ENCODE results near the gene AIRE. TPM values are rescaled to one million over a fixed set of nuclear protein-coding genes. Genes with fewer than 3 reads are reported as not detected.
"Not testable (repeated sequence)": the region's sequence is repeated elsewhere in the genome, so short reads cannot be mapped to it uniquely, and the experiment has no call there.

AIRE gene
- total RNA-seq, 1 donor from 2014 or later = not detected

DNA sequence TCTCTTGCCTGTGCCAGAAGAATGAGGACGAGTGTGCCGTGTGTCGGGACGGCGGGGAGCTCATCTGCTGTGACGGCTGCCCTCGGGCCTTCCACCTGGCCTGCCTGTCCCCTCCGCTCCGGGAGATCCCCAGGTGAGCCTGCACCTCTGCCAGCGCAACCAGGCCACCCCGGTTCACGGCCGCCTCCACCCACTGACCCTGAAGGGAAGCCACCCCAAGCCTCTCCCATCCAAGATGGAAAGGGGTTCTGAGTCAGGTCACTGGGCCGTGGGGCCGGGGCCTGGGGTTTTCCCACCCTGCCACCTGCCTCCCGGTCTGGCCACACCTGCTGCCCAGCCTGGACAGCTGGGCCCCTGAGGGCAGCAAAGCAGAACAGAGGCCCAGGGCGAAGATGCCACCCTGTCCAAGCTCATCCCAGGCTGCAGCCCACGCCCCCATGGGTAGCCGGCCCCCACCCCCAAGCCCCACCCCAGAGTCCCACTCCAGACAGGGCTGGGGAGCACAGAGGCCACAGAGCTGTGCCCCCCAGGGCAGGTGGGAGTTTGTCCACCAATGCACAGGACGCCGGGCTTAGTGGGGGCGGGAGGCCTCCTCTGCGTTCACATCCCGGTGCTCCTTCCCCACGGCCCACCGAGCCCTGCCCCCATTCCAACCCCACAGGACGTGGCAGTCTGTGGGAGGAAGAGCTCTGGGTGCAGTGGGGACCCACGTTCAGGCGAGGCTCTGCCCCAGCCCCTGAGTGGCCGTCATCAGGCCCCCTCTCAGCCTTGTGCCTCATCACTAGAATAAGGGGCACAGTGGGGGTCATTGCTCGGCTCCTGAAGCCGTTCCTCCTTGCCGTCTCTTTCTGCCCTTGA lies 5.6 kb downstream of the AIRE start:
- DNase-seq (ENCODE audit: extremely low read depth, low read depth, low spot score) = no peak

DNA sequence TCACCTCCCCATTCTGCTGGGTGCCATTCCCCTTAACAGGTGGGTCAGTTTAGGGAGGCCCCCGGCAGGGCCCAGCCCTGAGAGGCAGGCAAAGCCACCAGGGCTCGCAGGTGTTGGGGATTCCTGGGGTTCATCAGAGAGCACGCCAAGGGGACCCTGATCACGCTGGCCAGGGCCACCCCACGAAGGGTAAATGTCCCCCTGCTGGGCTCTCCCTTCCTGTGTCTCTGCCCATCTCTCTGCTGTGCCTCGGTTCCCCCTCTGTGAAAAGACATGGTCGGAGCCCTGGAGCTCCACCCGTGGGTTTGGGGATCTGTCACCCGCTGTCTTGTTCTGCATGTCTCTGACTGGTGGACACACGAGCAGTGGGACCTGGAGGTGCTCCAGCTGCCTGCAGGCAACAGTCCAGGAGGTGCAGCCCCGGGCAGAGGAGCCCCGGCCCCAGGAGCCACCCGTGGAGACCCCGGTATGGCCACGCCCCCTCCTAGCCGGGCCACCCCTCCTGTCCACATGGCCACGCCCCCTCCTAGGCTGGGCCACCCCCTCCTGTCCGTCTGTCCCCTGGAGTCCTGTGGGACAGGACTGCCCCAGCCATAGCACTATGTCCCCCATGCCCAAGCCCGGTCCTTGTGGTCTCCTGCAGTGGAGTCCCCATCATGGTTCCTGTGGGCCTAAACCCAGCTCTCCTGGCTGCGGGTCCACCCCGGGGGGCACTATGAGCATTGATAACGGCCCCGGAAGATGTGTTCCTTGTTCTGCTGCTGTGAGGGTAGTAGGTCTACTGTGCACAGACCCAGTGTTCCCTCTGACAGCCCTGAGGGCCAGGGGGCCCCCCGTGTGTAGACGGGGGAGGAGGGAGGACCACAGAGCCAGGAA lies 6.5 kb downstream of the AIRE start:
- no peak for DNase-seq (ENCODE audit: extremely low read depth, low read depth, low spot score)

DNA sequence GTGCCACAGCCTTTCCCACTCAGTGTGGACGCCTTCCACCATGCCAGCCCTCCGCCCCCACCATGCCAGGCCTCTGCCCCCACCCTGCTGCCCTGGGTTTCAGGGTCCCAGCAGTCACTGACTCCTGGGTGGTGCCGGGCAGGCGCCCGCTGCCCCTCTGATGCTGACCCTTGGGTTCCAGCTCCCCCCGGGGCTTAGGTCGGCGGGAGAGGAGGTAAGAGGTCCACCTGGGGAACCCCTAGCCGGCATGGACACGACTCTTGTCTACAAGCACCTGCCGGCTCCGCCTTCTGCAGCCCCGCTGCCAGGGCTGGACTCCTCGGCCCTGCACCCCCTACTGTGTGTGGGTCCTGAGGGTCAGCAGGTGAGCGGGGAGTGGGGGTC lies 7.1 kb downstream of the AIRE start:
- no peak for DNase-seq (ENCODE audit: extremely low read depth, low read depth, low spot score)

DNA sequence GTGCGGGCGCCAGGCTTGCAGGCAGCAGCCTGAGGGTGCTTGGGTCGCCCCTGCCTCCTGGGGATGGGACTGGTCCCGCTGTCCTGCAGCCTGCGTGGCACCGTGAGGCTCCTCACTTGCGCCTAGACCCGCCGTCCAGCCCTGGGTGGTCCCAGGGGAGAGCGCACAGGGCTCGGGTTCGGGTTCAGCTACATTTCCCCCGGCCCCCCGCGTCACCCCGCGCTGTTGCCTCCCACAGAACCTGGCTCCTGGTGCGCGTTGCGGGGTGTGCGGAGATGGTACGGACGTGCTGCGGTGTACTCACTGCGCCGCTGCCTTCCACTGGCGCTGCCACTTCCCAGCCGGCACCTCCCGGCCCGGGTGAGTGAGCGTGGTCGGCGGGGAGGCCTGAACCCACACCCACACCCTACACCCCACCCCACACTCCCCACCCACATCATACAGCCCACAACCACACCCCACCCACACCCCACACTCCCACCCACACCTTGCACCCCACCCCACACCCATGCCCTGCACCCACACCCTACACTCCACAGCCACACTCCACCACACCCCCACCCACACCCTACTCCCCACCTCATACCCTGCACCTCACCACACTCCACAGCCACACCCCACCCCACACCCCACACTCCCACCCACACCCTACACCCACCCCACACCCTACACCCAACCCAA lies 8.0 kb downstream of the AIRE start:
- DNase-seq (ENCODE audit: extremely low read depth, low read depth, low spot score) = no peak

DNA sequence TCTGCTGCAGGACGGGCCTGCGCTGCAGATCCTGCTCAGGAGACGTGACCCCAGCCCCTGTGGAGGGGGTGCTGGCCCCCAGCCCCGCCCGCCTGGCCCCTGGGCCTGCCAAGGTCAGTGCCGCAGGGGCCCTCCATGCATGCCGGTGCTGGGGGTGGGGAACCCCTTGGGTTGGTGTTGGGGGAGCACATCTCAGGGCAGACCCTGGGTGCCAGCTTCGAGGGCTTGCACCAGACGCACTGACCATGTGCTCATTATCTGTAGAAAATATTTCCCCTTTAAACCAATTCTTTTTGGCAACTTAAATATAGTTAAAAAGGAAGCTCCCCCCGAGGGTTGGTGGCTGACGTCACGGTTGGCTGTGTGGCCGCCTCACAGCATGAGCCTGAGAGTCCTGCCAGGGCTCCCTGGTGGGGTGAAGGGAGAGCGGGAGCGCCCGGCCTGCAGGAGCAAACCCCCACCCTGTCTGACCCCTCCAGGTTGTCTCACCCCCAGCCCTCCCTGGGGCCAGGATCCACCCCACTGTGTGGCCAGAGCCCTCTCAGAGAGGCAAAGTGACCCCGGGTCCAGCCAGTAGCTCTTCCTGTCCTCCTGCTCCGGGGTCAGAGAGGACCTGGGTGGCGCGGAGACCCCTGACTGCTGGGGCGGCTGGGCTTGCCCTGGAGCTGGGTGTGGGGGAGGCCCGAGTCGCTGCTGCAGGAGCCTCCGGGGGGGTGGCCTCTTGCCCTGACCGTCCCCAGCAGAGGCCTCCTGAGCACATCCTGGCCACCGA lies 8.9 kb downstream of the AIRE start:
- DNase-seq (ENCODE audit: extremely low read depth, low read depth, low spot score) = no peak

DNA sequence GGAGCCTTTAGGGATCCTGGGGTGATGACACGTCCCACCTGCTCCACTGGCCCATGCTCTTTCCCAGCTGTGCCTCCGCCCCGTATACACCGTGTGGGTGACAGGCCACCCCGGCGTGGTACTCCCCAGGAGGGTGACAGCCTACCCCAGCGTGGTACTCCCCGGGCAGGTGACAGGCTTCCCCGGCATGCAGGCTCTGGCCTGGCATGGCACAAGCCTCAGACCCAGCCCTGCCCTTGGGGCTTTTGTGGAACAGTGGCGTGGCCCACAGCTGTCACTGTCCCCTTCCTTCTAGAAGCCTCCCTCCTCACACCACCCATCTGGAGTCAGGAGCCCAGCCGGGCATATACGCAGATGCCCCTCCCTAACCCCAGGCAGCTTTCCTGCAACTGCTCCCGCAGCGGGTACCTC lies 9.5 kb downstream of the AIRE start:
- DNase-seq (ENCODE audit: extremely low read depth, low read depth, low spot score) = no peak

DNA sequence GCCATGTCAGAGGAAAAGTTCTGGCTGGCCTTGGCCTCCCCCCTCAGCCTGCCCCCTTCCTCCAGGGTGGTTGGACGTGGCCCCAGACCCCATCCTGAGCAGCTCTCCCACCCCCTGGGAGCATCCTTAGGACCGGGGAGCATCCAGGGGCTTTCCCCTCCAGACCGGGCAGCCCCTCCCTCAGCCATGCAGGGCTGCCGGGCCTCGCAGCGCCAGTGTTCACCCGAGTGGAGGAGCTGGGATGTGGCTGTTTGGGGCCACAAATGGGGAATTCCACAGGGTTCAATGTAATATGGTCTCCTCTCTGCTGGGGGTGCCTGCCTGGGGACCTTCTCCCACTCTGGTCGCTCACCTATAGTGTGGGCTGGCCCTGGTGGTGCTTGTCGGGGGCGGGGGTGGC lies 10.0 kb downstream of the AIRE start:
- DNase-seq (ENCODE audit: extremely low read depth, low read depth, low spot score) = no peak

DNA sequence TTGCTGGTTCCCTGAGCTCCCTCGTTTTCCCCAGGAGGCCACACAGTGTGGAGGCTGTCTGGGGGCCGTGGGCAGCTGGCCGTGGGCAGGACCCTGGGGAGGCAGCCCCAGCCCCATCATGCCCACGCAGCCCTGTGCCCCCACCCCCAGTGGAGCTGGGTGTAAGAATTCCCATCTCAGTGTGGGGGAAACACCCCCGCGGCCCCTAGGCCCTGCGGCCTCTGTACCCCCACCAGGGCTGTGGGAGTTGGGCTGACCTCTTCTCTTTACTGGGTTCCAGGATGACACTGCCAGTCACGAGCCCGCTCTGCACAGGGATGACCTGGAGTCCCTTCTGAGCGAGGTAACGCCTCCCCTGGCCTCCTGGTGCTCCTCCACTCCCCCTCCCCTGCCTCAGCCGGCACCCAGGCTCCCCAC lies 10.4 kb downstream of the AIRE start:
- no peak for DNase-seq (ENCODE audit: extremely low read depth, low read depth, low spot score)

DNA sequence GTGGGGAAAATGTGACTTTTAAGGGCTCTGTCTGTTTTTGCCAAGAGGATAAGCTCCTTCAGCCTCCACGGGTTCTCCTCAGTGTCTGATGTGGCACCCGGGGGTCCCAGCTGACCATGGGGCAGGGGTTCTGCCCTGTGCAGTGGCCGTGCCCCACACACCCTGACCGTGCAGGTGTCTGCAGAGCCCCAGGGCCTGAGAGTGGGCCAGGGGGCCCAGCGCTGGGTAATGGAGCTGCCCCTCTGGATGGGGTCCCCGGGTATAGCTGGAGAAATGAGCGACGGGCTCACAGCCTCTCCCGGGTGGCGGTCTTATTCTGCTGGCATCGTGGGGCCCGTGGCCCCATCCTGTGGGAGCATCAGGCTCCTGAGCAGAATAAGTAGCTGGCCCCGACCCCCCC lies 11.2 kb downstream of the AIRE start:
- DNase-seq (ENCODE audit: extremely low read depth, low read depth, low spot score) = no peak

DNA sequence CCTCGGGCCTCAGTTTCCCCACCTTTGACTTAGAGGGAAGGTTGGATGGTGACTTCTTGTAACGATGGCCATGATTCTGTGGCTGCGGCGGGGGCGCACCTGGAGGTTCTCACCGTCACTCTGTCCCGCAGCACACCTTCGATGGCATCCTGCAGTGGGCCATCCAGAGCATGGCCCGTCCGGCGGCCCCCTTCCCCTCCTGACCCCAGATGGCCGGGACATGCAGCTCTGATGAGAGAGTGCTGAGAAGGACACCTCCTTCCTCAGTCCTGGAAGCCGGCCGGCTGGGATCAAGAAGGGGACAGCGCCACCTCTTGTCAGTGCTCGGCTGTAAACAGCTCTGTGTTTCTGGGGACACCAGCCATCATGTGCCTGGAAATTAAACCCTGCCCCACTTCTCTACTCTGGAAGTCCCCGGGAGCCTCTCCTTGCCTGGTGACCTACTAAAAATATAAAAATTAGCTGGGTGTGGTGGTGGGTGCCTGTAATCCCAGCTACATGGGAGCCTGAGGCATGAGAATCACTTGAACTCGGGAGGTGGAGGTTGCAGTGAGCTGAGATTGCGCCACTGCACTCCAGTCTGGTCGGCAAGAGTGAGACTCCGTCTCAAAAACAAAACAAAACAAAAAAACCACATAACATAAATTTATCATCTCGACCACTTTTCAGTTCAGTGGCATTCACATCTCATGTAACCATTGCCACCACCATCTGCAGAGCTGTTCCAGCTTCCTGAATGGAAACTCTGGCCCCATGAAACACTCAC lies 12.0 kb downstream of the AIRE start:
- peak; percentile 31 for DNase-seq (ENCODE audit: extremely low read depth, low read depth, low spot score)

DNA sequence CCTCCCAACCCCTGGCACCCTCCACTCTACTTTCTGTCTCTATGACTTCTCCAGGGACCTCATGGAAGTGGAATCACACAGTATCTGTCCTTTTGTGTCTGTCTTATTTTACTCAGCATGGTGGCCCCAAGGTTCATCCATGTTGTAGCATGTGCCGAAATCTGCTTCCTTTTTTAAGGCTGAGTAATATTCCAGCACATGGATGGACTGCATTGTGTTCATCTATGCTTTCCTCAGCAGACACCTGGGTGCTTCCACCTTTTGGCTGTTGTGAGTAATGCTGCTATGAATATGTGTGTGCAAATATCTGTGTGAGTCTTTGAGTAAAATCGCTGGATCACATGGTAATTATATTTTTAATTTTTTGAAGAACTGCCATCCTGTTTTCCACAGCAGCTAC lies 12.6 kb downstream of the AIRE start:
- DNase-seq (ENCODE audit: extremely low read depth, low read depth, low spot score) = no peak

DNA sequence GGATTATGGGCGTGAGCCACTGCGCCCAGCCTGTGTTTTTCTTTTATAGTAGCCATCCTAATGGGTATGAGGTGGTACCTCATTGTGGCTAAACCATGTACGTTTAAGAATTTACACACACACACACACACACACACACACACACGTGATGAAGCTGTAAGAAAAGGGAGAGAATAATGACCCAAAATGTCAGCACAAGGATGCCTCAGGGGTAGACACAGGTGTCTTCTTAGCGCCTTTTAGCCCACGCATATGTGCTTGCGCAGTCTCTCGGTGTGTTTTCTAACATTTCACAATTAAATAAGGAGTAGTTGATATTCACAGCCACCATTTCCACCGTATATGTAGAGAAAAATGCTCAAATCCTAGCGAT lies 13.4 kb downstream of the AIRE start:
- no peak for DNase-seq (ENCODE audit: extremely low read depth, low read depth, low spot score)

DNA sequence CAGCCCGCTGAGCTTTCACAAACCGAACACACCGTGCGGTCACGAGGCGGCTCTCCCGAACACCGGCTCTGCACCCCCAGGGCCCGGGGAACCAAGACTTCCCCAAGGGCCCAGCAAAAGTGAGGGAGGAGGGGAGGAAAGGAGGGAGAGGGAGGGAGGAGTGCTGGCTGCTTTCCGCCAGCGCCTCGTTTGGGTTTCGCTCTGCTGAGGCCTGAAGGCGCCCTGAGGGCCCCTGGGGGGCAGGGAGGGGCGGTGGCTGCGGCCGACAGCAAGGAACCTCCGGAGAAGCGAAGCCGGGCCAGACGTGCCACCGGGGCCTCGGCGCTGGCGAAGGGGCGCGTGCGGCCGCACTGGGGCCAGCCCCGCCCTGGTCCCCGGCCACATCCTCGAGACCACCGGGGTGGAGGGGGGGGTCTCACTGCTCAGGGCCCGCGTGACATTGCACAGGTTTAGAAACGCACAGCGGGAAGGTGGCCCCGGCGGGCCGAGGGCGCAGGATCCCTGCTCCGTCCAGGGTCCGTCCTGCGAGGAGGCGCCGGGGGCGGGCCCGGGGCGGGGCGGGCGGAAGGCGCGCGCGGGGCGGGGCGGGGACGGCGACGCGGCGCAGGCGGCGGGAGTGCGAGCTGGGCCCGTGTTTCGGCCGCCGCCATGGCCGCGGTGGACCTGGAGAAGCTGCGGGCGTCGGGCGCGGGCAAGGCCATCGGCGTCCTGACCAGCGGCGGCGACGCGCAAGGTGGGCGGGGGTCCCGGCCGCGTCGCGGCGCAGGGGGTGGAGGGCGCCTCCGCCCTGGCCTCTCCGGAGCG lies 14.0 kb downstream of the AIRE start, which contains the start of gene PFKL:
Gene PFKL (plus strand): TSS at position 596 of the 804 bp plus-strand sequence. CDS start 53 bp downstream, at position 649.
- no peak for DNase-seq (ENCODE audit: extremely low read depth, low read depth, low spot score)

DNA sequence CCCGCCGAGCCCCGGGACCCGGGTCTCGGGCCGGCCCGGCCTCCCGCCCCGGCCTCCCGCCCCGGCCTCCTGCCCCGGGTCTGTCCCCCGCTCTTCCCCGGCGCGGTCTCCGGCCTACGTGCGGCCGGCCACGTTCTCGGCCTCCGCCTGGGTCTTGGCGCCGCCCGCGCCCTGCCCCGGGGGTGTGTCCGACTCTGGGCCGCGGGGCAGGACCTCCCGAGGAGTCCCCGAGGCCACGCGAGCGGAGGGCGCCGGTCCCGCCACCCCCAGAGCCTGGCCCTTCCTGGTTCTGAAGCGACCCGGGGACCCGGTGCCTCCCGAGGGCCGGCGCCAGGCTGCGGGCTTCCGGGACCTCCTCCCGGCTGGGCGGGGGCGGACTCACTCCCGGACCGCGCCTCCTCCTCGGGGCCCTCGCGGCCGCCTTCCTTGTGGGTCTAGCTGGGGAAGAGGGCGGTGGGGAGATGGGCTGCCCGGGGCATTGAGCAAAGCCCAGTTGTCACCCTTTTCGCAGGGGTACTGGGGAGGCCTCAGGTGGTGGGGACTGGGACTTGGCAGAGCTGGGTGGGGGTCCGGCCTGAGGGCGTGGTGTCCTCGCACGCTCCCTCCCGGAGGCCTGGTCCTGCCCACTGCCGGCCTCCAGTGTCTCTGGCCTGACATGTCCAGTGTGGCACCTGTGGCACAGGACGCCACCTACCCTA lies 14.7 kb downstream of the AIRE start:
- DNase-seq (ENCODE audit: extremely low read depth, low read depth, low spot score) = no peak

DNA sequence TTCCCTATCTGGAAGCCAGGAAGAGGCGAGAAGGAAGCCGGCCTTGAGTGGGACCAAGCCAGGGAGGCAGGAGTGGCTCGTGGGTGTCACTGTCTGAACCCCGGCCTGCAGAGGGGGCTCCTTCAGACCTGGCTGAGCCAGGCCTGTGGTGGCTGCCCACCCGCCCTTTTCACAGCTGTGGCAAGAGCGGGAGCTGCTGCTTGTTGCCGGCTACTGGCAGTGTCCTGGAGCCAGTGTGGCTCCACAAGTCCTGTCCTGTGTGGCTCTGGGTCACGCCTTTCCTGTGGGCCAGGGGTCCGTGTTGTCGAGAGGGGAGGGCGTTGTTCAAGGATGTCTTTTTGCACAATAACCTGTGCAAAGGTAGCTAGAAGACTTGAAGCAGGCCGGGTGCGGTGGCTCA lies 15.5 kb downstream of the AIRE start:
- no peak for DNase-seq (ENCODE audit: extremely low read depth, low read depth, low spot score)

DNA sequence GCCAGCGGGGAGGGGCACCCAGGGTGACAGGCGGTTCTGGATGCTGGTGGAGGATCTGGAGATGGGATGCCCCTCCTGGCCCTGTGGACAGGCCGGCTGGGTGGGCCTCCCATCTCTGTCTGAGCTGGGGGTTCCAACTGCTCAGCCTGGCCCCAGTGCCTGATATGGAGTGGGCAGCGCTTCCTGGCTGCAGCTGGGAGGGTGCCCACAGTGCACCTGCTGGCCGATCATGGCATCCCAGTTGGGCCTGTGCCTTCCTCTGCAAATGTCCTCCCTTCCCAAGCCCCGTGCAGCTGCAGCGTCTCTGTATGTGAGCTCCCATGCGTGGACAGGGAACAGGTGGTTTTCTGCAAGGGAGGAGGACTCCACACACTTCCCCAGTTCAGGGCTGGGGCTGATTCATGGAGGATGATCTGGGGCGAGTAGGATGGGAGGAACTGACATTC lies 16.3 kb downstream of the AIRE start:
- DNase-seq (ENCODE audit: extremely low read depth, low read depth, low spot score) = no peak

DNA sequence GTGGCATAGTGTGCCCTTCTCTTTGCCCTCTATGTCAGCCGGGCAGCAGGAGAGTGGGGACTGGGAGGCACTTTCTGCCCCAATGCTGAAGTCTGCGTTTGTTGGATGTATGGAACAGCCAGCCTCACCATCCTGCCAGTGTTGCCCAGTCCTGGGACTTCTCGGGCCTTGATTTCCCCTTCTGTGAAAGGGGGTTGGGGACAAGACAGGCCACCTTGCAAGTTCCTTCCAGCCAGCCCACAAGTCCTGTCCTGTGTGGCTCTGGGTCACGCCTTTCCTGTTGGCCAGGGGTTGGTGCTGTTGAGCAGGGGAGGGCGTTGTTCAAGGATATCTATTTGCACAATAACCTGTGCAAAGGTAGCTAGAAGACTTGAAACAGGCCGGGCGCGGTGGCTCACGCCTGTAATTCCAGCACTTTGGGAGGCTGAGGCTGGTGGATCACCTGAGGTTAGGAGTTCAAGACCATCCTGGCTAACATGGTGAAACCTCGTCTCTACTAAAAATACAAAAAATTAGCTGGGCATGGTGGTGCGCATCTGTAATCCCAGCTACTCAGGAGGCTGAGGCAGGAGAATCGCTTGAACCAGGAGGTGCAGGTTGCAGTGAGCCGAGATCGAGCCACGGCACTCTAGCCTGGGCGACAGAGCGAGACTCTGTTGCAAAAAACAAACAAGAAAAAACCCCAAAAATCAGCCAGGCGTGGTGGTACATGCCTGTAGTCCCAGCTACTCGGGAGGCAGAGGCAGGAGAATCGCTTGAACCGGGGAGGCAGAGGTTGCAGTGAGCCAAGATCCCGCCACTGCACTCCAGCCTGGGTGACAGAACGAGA lies 17.1 kb downstream of the AIRE start:
- DNase-seq (ENCODE audit: extremely low read depth, low read depth, low spot score) = not testable (repeated sequence)

Data from glomerular endothelial cell (primary cell).